Upper lobe of left lung (tissue), 4 donors: ENCODE data around the gene GON4L.

ENCODE experiments used
- EP300 ChIP-seq, 4 donors: sonication (generic); formaldehyde crosslinking; IDR thresholded peaks; one replicate each; pipeline ENCODE4 v1.5.1; 2017; ENCODE audit warnings: antibody characterized with exemption in 4 of 4, control low read depth in 2 of 4
- POLR2A ChIP-seq, 4 donors: fragments of 450-650 bp; IDR thresholded peaks; one replicate each; pipeline ENCODE4 v1.5.1; 2016 to 2017; ENCODE audit warnings: antibody characterized with exemption in 4 of 4, mild to moderate bottlenecking in 2 of 4
- TF ChIP-seq, protein P1 (sequence below), 6 experiments: fragments of 450-650 bp in 4 of 6; fragments of 200-600 bp in 2 of 6; sonication (generic) in 2 of 6; IDR thresholded peaks; one replicate each; pipeline ENCODE4 v1.5.1; 2016 to 2019; ENCODE audit warnings: antibody characterized with exemption in 6 of 6

GRCh38 chr1:155833665-155834295 lies 23.2 kb downstream of the GON4L start:
- TF ChIP-seq, protein P1, sequence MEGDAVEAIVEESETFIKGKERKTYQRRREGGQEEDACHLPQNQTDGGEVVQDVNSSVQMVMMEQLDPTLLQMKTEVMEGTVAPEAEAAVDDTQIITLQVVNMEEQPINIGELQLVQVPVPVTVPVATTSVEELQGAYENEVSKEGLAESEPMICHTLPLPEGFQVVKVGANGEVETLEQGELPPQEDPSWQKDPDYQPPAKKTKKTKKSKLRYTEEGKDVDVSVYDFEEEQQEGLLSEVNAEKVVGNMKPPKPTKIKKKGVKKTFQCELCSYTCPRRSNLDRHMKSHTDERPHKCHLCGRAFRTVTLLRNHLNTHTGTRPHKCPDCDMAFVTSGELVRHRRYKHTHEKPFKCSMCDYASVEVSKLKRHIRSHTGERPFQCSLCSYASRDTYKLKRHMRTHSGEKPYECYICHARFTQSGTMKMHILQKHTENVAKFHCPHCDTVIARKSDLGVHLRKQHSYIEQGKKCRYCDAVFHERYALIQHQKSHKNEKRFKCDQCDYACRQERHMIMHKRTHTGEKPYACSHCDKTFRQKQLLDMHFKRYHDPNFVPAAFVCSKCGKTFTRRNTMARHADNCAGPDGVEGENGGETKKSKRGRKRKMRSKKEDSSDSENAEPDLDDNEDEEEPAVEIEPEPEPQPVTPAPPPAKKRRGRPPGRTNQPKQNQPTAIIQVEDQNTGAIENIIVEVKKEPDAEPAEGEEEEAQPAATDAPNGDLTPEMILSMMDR (IDR thresholded peaks at IDR 0.05), result no peak
- TF ChIP-seq EP300 (IDR thresholded peaks at IDR 0.05), result no peak
- no peak for TF ChIP-seq POLR2A (IDR thresholded peaks at IDR 0.05)
